Effector memory CD4-positive, alpha-beta T cell (primary cell): ENCODE results near the gene NPHP4.

Source experiments
- DNase-seq, 3 donors: peaks; one replicate each; pipeline ENCODE4 v3.0.0-alpha.2; 2020
- H3K27ac ChIP-seq: 2 replicates; pipeline ENCODE4 v1.7.0; 2013; ENCODE audit warnings: mild to moderate bottlenecking, low read length, moderate library complexity; ENCODE audit not compliant: insufficient read depth, poor library complexity, severe bottlenecking
- H3K27me3 ChIP-seq: replicated peaks from 2 replicates; pipeline ENCODE4 v1.7.0; 2013; ENCODE audit warnings: mild to moderate bottlenecking, low read length; ENCODE audit not compliant: insufficient read depth, control insufficient read depth, poor library complexity, severe bottlenecking
- H3K36me3 ChIP-seq: 2 replicates; pipeline ENCODE4 v1.7.0; 2013; ENCODE audit warnings: mild to moderate bottlenecking, low read length, moderate library complexity; ENCODE audit not compliant: control insufficient read depth, insufficient read depth
- H3K4me1 ChIP-seq: 2 replicates; pipeline ENCODE4 v1.7.0; 2013; ENCODE audit warnings: low read length, mild to moderate bottlenecking; ENCODE audit not compliant: control insufficient read depth, insufficient read depth, poor library complexity, severe bottlenecking
- H3K4me3 ChIP-seq: 2 replicates; pipeline ENCODE4 v1.7.0; 2013; ENCODE audit warnings: low read length, low read depth, mild to moderate bottlenecking; ENCODE audit not compliant: insufficient read depth, poor library complexity, severe bottlenecking
- H3K9me3 ChIP-seq: 2 replicates; pipeline ENCODE4 v1.7.0; 2013; ENCODE audit warnings: mild to moderate bottlenecking, low read length, moderate library complexity; ENCODE audit not compliant: control insufficient read depth

The NPHP4 gene

GRCh38 chr1:5868931-5869500, 123.2 kb downstream of the NPHP4 start:
- H3K4me3 ChIP-seq, result no peak overlapping the region
- H3K27ac ChIP-seq, result no peak overlapping the region
- no peak for DNase-seq
- H3K4me1 ChIP-seq, result no peaks in the 10 kb centered on the region
- peaks cover 7% of the 10 kb centered on the region for H3K36me3 ChIP-seq
- no peaks in the 10 kb centered on the region for H3K9me3 ChIP-seq
- H3K27me3 ChIP-seq, result no peaks in the 10 kb centered on the region

GRCh38 chr1:5865774-5866173, 126.5 kb downstream of the NPHP4 start:
- Histone ChIP-seq H3K4me3 (no peak overlapping the region), H3K4me1 (no peaks in the 10 kb centered on the region), H3K27ac (no peak overlapping the region), H3K9me3 (no peaks in the 10 kb centered on the region), H3K27me3 (no peaks in the 10 kb centered on the region), H3K36me3 (peaks cover 6% of the 10 kb centered on the region)
- DNase-seq, result no peak

GRCh38 chr1:5865056-5865455, 127.2 kb downstream of the NPHP4 start:
- Histone ChIP-seq H3K27me3 (no peaks in the 10 kb centered on the region), H3K27ac (no peak overlapping the region), H3K9me3 (no peaks in the 10 kb centered on the region), H3K4me1 (no peaks in the 10 kb centered on the region), H3K4me3 (no peak overlapping the region), H3K36me3 (peaks cover 6% of the 10 kb centered on the region)
- DNase-seq, result no peak

GRCh38 chr1:5864256-5864655, 128.0 kb downstream of the NPHP4 start:
- Histone ChIP-seq H3K4me3 (no peak overlapping the region), H3K9me3 (no peaks in the 10 kb centered on the region), H3K27me3 (no peaks in the 10 kb centered on the region), H3K27ac (no peak overlapping the region), H3K4me1 (no peaks in the 10 kb centered on the region), H3K36me3 (peaks cover 6% of the 10 kb centered on the region)
- no peak for DNase-seq

- H3K36me3 ChIP-seq, result peaks cover 6% of the 10 kb centered on the region
- H3K9me3 ChIP-seq, result no peaks in the 10 kb centered on the region
- H3K27ac ChIP-seq, result no peak overlapping the region
- H3K4me1 ChIP-seq, result no peaks in the 10 kb centered on the region
- DNase-seq, result no peak
- H3K27me3 ChIP-seq, result no peaks in the 10 kb centered on the region
- H3K4me3 ChIP-seq, result no peak overlapping the region
These were observed 129.0 kb downstream of the NPHP4 start for GRCh38 chr1:5863238-5863637.

- DNase-seq, result no peak
- no peak overlapping the region for H3K27ac ChIP-seq
- H3K36me3 ChIP-seq, result peaks cover 6% of the 10 kb centered on the region
- H3K27me3 ChIP-seq, result no peaks in the 10 kb centered on the region
- no peak overlapping the region for H3K4me3 ChIP-seq
- H3K4me1 ChIP-seq, result no peaks in the 10 kb centered on the region
- no peaks in the 10 kb centered on the region for H3K9me3 ChIP-seq
These were observed 130.1 kb downstream of the NPHP4 start for GRCh38 chr1:5861871-5862825.

GRCh38 chr1:5860277-5860676, 131.9 kb downstream of the NPHP4 start:
- no peak overlapping the region for H3K4me3 ChIP-seq
- H3K4me1 ChIP-seq, result no peaks in the 10 kb centered on the region
- H3K36me3 ChIP-seq, result peaks cover 6% of the 10 kb centered on the region
- no peaks in the 10 kb centered on the region for H3K9me3 ChIP-seq
- H3K27ac ChIP-seq, result no peak overlapping the region
- no peaks in the 10 kb centered on the region for H3K27me3 ChIP-seq
- no peak for DNase-seq

GRCh38 chr1:5859766-5860165, 132.5 kb downstream of the NPHP4 start:
- Histone ChIP-seq H3K9me3 (no peaks in the 10 kb centered on the region), H3K4me3 (no peak overlapping the region), H3K27me3 (no peaks in the 10 kb centered on the region), H3K4me1 (no peaks in the 10 kb centered on the region), H3K27ac (no peak overlapping the region), H3K36me3 (peaks cover 6% of the 10 kb centered on the region)
- DNase-seq, result no peak

- Histone ChIP-seq H3K9me3 (no peaks in the 10 kb centered on the region), H3K27ac (no peak overlapping the region), H3K4me3 (no peak overlapping the region), H3K4me1 (no peaks in the 10 kb centered on the region), H3K27me3 (no peaks in the 10 kb centered on the region), H3K36me3 (peaks cover 6% of the 10 kb centered on the region)
- no peak for DNase-seq
These were observed 133.3 kb downstream of the NPHP4 start for GRCh38 chr1:5858844-5859407.

GRCh38 chr1:5858246-5858645, 134.0 kb downstream of the NPHP4 start:
- Histone ChIP-seq H3K27ac (no peak overlapping the region), H3K4me3 (no peak overlapping the region), H3K36me3 (peaks cover 6% of the 10 kb centered on the region), H3K9me3 (no peaks in the 10 kb centered on the region), H3K27me3 (no peaks in the 10 kb centered on the region), H3K4me1 (no peaks in the 10 kb centered on the region)
- no peak for DNase-seq
